GM19397 (cell line): ENCODE results near the gene GJC2.

Source experiments
- ATAC-seq: cut with Tn5 transposase; IDR thresholded peaks from one replicate; pipeline ENCODE4 v1.9.1; 2021; ENCODE audit warnings: mild to moderate bottlenecking, moderate library complexity; ENCODE audit not compliant: unreplicated experiment

GJC2 gene

DNA sequence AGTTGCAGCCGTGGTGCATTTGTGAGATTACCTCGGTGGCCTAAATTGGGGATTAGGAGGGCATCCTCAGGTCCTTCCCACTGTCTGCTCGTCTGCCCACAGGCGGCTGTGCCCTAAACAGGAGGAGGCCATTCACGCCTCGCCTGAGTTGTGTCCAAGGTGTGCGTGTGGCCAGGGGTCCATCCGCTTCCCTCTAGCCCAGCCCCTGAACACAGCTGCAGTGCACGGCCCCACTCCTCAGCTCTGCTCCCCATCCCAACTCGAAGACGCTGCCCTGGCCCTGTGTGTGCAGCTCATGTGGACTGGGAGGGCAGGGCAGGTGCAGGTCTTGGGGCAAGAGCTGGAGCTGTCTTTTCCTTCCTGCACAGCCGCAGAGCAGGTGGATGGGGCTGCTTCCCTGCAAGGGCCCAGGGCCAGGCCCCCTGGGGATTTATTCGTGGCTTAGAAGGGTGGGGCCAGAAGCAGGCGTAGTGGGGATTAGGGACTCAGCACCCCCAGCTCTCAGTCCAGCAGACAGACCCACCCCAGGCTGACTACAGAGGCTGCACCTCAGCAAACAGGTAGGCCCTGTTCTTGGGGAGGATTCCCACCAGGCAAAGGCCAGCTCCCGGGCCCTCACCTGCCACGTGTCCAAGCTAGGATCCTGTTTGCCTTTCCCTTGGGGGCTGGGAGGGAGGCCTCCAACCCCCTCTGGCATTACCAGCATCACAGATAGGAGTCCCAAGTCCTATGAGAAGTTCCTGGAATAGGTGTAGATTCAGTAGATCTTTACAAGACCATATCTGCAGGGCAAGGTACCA, 5.3 kb upstream of the GJC2 start:
- no peak for ATAC-seq

DNA sequence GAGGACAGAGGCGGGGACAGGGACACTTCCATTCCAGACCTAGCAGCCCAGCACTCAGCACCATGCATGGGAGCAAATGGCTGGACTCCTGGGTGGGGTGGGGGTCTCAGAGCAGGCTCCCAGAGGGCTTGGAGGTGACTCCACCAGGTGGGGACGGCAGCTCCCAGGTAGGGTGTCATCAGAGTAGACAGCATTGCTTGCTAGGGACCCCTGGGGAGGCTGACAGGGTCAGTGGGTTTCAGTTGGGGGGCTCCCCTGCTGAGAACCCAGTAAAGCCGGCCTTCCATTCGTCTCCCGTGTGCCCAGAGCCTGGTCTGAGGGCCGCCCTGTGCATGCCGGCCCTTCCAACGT, 4.8 kb upstream of the GJC2 start:
- ATAC-seq: no peak

DNA sequence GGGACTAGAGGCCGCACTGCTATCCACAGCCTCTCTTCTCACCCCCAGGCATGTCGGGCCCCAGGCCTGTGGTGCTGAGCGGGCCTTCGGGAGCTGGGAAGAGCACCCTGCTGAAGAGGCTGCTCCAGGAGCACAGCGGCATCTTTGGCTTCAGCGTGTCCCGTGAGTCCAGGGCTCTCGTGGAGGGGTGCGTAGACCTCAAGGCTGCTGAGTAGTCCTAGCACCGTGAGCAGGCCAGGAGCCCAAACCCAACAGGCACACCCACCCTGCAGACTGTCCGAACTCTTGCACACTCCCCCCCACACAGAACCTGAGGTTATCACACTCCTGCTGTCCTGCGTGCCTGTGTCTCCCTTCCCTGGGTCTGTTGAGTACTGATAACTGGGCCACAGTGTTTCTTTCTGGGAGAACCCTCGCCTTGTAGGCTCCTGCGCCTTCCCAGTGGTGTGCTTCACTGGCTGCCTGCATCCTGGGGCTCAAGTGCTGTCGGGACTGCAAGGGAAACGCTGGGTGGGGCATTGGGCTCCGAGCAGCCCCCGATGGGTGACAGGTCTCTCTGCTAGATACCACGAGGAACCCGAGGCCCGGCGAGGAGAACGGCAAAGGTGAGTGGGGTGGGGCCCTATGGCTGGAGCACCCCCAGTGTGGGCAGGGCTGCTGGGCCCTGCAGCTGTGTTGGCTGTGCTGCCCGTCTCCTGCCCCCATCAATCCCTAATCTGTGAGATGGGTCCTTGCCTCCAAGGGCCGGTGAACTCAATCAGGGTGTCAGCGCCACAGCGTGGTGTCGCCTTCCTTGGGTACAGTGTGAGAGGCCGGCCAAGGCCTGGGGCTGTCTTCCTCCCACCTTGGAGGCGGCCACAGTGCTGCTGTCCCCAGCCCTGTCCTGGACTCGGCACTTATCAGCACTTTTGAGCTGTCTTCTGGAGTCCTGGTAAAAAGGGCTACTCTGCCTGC, 4.0 kb upstream of the GJC2 start:
- ATAC-seq: no peak

- no peak for ATAC-seq
Measured at GRCh38 chr1:228146417-228147150, 3.1 kb upstream of the GJC2 start.

GRCh38 chr1:228147151-228147693, 2.5 kb upstream of the GJC2 start:
- no peak for ATAC-seq

DNA sequence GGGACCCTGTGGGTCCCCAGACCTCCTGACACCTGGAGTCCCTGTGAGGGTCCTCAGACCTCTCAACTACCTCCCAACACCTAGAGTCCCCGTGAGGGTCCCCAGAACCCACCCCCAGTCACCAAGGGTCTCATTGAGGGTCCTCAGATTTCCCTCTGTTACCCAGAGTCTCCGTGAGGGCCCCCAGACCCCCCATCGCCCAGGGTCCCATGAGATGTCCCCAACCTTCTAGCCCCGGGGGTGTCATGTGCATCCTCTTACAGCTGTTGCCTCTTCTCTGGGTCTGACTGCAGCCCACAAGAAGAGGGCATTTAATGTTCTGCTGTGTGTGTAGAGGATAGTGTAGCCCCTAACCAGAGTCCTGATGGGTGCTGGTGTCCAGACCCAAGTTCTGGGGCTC, 2.0 kb upstream of the GJC2 start:
- ATAC-seq: no peak

- ATAC-seq: no peak
Measured at GRCh38 chr1:228148196-228148861, 1.4 kb upstream of the GJC2 start.

DNA sequence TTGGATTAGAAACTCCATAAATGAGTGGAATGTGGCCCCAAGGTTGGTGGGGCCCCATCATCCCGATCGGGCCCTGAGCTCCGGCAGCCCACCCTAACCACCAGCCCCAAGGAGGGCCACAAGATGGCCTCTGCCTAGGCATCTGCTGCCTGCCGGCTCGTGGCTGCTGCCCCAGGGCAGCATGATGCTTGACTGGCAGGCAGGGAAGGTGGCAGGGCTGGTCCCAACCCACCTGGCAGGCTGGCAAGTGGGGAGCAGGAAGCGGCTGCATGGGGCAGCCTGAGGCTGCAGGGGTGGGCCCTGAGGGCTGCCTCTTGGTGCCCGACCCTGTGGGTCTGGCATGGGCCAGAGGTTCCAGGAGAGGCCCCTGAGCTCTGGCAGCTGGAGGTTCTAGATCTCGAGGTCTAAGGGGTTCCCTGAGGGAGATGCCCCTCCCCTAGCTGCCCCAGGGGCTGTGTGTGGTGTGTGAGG, 760 bp upstream of the GJC2 start:
- ATAC-seq: no peak

GRCh38 chr1:228150120-228150460, 360 bp downstream of the GJC2 start:
- ATAC-seq: no peak

DNA sequence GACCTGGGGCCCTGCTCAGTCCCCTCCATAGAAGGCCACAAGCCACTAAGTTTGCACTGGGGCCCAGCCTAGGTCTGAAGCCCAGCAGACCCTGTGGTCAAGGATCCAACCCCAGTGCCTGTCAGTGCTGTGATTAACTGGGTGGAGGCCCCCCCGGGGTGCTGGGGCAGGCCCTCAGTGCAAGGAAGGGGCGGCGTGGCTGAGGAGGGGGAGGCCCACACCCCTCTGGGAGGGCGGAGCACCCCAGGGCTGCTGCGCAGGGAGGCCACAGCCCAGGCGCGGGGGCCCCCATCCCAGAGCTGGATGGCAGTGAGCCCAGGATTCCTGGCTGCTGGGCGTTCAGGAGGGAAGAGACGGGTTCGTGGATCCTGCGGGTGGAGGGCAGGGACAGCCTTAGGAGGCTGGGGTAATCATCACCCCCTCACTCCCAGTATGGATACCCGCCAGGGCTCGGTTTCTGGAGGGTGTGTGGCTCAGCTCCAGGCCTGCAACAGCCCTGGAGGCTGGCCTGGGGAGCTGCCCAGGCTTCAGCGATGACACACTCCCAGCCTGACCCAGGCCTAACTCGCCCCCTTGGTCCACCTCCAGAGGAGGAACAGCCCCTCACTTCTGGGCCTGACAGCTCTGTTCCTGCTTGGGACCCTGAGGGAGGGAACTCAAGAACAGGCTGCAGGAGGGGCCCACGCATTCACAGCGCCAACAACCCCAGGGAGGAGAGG, 890 bp downstream of the GJC2 start:
- ATAC-seq: no peak

DNA sequence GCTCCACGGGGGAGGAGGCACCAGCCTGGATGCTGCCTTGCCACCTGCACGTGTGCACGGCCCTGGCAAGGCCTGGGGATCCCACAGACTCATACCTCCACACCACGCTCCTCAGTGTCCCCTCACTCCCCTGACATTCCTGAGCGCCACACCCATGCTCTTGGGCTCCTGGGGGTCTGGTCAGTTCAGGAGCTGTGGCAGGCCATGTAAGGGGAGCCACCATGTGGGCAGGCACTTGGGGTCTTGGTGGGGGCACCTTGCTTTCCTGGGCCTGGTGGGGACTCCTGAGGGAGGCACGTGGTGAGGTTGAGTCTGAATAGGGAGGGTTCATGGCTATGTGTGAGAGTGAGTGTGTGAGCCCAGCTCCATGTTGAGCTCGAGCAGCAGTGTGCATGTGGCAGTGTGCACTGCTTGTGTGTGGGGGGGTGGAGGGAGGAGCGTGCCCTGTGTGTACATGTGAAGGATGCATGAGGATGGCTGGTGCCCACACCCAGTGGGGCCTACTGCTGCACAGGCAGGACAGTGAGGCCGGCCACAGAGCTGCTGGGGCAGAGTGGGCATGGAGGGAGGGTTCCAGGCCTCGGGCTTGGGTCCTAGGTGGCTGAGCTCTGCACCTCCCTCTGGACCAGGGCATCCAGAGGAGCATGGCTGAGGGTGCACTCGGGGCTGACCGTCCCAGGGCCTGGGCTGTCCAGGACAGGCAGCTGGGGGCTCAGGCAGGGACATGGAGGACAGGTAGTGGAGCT, 1.6 kb downstream of the GJC2 start:
- no peak for ATAC-seq

GRCh38 chr1:228152097-228152917, 2.6 kb downstream of the GJC2 start:
- no peak for ATAC-seq

- no peak for ATAC-seq
Measured at GRCh38 chr1:228152918-228153258, 3.2 kb downstream of the GJC2 start.

DNA sequence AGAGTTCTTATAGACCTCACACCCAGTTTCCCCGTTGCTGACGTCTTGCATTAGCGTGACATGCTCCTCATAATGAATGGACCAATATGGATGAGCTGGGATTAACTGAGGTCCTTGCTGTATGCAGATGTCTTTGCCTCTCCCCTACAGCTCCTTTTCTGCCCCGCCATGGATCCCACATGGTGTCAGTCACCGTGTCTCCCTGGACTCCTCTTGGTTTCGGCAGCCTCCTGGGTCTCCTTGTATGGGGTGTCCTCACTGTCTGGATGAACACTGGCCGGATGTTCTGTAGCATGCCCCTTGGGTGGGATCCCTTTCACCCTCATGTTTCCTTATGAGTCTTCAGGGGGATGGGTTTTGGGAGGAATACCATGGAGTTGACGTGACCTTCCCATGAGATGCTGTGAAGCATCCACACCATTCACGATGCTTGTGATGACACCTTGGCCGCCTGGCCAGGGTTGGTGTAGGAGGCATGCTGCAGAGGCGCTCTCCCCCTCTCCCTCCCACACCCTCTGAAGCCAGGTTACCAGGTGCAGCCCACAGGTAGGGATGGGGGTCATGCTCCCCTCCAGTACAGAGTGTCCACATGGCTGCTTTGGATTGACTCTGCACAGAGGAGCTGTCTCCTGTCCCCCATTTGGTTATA, 4.4 kb downstream of the GJC2 start:
- no peak for ATAC-seq

GRCh38 chr1:228154670-228155571, 5.2 kb downstream of the GJC2 start:
- ATAC-seq: no peak

GRCh38 chr1:228155596-228156514, 6.1 kb downstream of the GJC2 start:
- ATAC-seq: no peak
